ENCODE data around the gene KIAA0513.

Gene KIAA0513

DNA sequence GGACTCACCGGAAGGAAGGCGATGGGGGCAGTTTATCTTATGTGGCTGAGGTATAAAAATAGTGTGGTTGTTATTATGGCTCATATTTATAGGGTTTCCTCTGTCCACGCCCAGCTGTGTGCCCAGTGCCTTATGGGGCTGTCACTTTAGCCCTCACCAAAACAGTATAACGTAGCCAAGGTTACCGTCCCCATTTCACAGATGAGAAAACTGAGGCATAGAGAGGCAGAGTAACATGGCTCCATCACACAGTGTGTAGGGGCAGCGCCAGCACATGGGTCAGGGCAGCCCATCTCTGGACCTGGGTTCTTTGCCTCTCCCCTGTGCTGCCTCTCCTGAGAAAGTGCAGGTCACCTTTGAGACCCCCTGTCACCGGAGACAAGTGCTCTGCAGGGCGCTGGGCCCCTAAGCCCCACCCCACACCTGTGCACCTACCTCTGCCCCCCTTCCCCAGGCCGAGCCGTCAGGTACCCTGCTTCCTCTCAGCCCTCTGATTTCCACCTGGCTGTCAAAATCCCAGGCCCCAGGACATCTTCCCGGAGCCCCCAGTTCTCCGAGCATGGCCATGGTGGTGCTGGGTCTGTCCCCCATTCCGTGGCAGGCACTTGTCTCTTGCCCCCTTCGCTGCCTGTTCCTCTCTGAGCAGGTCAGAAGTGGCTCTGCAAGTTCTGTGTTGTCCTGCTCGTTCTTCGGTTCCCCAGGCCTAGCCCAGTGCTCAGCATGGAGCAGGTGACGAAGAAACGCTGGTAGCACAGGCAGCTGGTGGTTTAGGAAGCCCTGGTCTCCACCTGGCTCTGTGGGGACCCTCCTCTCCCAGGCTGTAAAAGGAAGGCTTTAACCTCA, 7.2 kb downstream of the KIAA0513 start:
- Histone ChIP-seq H3K4me2 (ENCODE audit: low read length) (no peak overlapping the region), H2AFZ (ENCODE audit: low read length) (no peak overlapping the region), H3K27me3 (ENCODE audit: insufficient read depth, low read length) (peaks cover 3% of the 10 kb centered on the region; the same call in 1 of the 2 replicates), H3F3A (ENCODE audit: insufficient read depth, low read length) (no peaks in the 10 kb centered on the region), H3K9me3 (ENCODE audit: low read length) (no peaks in the 10 kb centered on the region), H3K79me2 (ENCODE audit: insufficient read depth, low read length) (no peaks in the 10 kb centered on the region), H3K9ac (ENCODE audit: low read length) (no peak overlapping the region), H3K4me1 (ENCODE audit: insufficient read depth, low read length, severe bottlenecking) (no peaks in the 10 kb centered on the region), H3K36me3 (ENCODE audit: insufficient read depth, low read length) (no peaks in the 10 kb centered on the region), H4K20me1 (ENCODE audit: insufficient read depth, low read length) (no peaks in the 10 kb centered on the region), H3K27ac (ENCODE audit: low read depth, low read length, poor library complexity, severe bottlenecking) (no peak overlapping the region), H3K4me3 (ENCODE audit: low read depth, low read length, poor library complexity, severe bottlenecking) (no peak overlapping the region), H3K9me2 (ENCODE audit: low read depth, low read length) (no peaks in the 10 kb centered on the region)
- no peak for TF ChIP-seq EZH2 (IDR thresholded peaks at IDR 0.05; ENCODE audit: borderline replicate concordance, low read length)
- TF ChIP-seq, protein P1, sequence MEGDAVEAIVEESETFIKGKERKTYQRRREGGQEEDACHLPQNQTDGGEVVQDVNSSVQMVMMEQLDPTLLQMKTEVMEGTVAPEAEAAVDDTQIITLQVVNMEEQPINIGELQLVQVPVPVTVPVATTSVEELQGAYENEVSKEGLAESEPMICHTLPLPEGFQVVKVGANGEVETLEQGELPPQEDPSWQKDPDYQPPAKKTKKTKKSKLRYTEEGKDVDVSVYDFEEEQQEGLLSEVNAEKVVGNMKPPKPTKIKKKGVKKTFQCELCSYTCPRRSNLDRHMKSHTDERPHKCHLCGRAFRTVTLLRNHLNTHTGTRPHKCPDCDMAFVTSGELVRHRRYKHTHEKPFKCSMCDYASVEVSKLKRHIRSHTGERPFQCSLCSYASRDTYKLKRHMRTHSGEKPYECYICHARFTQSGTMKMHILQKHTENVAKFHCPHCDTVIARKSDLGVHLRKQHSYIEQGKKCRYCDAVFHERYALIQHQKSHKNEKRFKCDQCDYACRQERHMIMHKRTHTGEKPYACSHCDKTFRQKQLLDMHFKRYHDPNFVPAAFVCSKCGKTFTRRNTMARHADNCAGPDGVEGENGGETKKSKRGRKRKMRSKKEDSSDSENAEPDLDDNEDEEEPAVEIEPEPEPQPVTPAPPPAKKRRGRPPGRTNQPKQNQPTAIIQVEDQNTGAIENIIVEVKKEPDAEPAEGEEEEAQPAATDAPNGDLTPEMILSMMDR (IDR thresholded peaks at IDR 0.05; ENCODE audit: low read length), result no peak

DNA sequence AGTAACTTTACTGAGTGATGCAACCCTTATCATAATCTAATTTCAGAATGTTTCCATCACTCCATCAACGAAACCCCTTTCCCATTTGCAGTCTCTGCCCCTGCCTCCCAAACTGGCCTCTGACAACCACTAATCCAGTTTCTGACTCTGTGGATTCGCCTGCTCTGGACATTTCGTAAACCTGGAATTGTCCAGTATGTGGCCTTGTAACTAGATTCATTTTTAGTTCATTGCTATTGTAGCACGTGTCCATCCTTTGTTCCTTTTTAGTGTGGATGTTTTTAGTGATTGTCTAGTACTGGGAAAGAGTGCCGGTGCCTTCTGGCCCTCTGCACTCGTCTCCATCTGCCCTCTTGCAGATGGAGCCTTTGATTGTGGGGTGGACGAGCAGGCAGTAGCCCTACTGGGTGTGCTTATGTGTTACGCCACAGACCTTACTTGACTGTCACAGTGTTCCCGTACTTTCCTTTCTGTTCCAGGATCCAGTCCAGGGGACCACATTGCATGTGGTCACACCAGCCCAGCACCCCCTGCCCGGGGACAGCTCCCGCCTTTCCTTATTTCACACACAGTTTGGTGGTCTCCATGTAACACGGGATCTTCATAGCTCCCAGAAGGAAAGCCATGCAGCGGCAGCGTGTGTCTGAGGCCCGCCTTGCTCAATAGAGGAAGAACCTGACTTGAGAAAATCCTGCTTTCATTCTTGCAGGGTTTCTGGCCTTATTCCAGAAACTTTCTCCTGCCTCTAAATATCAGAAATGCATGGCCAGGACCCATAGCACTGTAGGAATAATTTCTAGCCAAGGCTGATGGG, 8.8 kb downstream of the KIAA0513 start:
- Histone ChIP-seq H3K79me2 (ENCODE audit: insufficient read depth, low read length) (no peaks in the 10 kb centered on the region), H4K20me1 (ENCODE audit: insufficient read depth, low read length) (no peaks in the 10 kb centered on the region), H3K36me3 (ENCODE audit: insufficient read depth, low read length) (no peaks in the 10 kb centered on the region), H3K4me3 (ENCODE audit: low read depth, low read length, poor library complexity, severe bottlenecking) (no peak overlapping the region), H3K9me2 (ENCODE audit: low read depth, low read length) (no peaks in the 10 kb centered on the region), H3K9me3 (ENCODE audit: low read length) (no peaks in the 10 kb centered on the region), H3K27me3 (ENCODE audit: insufficient read depth, low read length) (no peaks in the 10 kb centered on the region), H3K4me1 (ENCODE audit: insufficient read depth, low read length, severe bottlenecking) (no peaks in the 10 kb centered on the region), H3K9ac (ENCODE audit: low read length) (no peak overlapping the region), H3K27ac (ENCODE audit: low read depth, low read length, poor library complexity, severe bottlenecking) (no peak overlapping the region), H3F3A (ENCODE audit: insufficient read depth, low read length) (no peaks in the 10 kb centered on the region), H2AFZ (ENCODE audit: low read length) (no peak overlapping the region), H3K4me2 (ENCODE audit: low read length) (no peak overlapping the region)
- TF ChIP-seq, protein P1 (IDR thresholded peaks at IDR 0.05; ENCODE audit: low read length), result no peak
- no peak for TF ChIP-seq EZH2 (IDR thresholded peaks at IDR 0.05; ENCODE audit: borderline replicate concordance, low read length)

DNA sequence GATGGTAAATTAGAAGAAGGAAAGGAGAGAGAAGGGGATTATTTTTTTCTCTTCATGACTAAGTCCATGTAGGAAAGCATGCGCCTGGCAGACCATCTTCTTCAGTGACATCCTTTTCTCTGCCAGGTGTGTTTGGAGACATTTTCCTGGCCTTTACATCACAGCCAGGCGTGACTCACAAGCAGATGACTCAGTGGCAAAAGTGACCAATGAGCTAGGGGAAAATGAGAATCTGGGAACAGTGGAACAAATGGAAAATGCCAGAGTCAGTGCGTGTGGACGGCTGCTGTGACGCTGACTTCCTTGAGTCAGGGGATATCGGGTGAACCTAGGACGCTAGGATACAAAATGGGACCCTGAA, 9.4 kb downstream of the KIAA0513 start:
- Histone ChIP-seq H3K4me3 (ENCODE audit: low read depth, low read length, poor library complexity, severe bottlenecking) (no peak overlapping the region), H2AFZ (ENCODE audit: low read length) (no peak overlapping the region), H3K9ac (ENCODE audit: low read length) (no peak overlapping the region), H4K20me1 (ENCODE audit: insufficient read depth, low read length) (no peaks in the 10 kb centered on the region), H3K27me3 (ENCODE audit: insufficient read depth, low read length) (no peaks in the 10 kb centered on the region), H3K4me2 (ENCODE audit: low read length) (no peak overlapping the region), H3F3A (ENCODE audit: insufficient read depth, low read length) (no peaks in the 10 kb centered on the region), H3K9me3 (ENCODE audit: low read length) (no peaks in the 10 kb centered on the region), H3K9me2 (ENCODE audit: low read depth, low read length) (no peaks in the 10 kb centered on the region), H3K36me3 (ENCODE audit: insufficient read depth, low read length) (no peaks in the 10 kb centered on the region), H3K27ac (ENCODE audit: low read depth, low read length, poor library complexity, severe bottlenecking) (no peak overlapping the region), H3K4me1 (ENCODE audit: insufficient read depth, low read length, severe bottlenecking) (no peaks in the 10 kb centered on the region), H3K79me2 (ENCODE audit: insufficient read depth, low read length) (no peaks in the 10 kb centered on the region)
- TF ChIP-seq, protein P1 (IDR thresholded peaks at IDR 0.05; ENCODE audit: low read length), result no peak
- no peak for TF ChIP-seq EZH2 (IDR thresholded peaks at IDR 0.05; ENCODE audit: borderline replicate concordance, low read length)

Measured in OCI-LY1 (cell line).